ENCODE measurements around the gene DUSP16.
"Not testable (repeated sequence)": the region's sequence is repeated elsewhere in the genome, so short reads cannot be mapped to it uniquely, and the experiment has no call there.

DUSP16 gene

DNA sequence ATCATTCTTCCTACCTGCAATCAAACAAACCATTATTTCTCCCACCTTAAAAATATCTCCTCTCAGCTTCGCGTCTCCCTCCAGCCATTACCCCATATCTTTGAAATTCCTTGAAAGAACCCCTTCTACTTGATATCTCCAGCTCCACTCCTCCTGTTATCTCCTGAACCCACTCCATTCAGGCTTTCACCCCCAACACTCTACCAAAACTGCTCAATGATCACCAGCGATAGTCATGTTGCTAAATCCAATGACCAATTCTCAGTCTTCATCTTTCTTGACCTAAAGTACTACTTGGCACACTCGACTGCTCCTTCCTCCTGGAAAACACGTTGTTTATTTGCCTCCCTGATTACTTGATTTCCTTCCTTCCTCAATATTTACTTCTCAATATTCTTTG, 70.1 kb downstream of the DUSP16 start:
- DNase-seq (ENCODE audit: low spot score) = no peak

DNA sequence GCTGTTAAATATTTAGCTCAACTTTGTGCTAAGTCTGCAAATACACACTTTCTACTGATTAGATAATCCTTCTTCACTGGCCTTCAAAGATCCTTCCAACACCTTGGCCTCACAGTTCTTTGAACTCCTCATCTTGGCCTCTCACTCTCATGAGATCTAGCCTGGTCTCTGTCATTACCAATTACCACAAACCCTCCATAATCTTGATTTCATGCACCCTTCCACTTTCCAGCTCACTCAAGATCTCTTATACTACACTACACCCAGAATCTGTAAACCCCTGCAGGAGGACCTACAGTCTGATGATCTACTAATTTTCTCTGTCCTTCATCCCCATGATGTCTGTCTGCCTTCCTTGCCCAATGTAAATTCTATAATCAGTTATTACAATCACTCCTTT, 71.1 kb downstream of the DUSP16 start:
- no peak for DNase-seq (ENCODE audit: low spot score)

DNA sequence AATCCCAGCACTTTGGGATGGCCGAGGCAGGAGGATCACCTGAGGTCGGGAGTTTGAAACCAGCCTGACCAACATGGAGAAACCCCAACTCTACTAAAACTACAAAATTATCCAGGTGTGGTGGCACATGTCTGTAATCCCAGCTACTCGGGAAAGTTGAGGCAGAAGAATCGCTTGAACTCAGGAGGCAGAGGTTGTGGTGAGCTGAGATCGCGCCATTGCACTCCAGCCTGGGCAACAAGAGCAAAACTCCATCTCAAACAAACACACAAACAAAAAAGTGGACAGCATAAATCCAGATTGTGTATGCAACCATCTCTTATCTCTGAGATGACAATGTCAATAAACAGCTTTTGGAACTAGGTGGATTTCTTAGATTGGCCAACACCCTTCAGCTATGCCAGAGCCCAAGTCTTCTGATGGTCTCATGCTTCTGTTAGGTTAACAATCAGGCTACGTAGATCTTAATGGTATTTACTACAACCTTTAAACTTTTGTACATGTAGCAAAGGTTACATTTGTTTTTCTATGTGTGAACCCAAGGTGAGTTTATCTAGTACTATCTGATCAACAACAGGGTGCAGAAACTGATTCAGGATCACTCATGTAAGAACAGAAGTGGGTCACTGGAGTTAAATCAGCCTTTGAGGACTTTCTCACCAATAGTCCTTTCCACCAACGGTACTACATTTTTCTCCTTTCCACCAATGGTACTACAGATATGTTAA, 73.7 kb downstream of the DUSP16 start:
- no peak for DNase-seq (ENCODE audit: low spot score)

DNA sequence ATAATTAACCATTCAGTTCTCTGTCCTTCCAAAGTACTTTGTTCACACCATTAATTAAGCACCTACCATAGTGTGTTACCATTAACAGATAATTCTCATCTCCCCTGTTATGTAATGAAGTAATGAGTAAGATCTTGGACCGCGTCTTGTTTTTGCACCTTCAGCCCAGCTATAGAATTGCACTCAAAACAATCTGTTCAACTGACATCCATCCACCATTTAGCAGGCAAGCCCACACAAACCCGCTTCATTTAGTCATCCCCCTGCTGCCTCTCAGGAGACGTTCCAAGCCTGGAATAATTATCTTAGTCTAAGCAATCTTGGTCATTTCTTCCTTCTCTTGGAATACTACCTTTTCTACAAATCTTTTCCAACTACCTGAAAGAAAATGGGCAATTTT, 74.4 kb downstream of the DUSP16 start:
- no peak for DNase-seq (ENCODE audit: low spot score)

DNA sequence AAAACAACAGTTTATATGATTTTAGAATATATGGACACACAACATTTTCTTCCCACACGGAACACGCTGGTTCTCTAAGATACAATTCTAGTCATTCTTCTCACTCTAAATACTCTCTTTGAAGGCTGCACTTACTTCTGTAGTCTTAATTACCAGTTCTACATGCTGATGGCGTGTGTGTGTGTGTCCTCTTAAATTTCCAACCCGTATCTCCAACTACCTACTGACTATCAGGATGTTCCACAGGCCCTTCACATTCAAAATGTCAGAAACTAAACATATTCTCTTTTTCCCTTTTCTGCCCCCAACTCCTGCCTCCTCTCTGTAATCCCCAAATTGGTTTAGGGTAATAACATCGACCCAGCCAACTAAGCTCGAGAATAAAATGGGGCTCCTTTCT, 75.2 kb downstream of the DUSP16 start:
- DNase-seq (ENCODE audit: low spot score) = no peak

DNA sequence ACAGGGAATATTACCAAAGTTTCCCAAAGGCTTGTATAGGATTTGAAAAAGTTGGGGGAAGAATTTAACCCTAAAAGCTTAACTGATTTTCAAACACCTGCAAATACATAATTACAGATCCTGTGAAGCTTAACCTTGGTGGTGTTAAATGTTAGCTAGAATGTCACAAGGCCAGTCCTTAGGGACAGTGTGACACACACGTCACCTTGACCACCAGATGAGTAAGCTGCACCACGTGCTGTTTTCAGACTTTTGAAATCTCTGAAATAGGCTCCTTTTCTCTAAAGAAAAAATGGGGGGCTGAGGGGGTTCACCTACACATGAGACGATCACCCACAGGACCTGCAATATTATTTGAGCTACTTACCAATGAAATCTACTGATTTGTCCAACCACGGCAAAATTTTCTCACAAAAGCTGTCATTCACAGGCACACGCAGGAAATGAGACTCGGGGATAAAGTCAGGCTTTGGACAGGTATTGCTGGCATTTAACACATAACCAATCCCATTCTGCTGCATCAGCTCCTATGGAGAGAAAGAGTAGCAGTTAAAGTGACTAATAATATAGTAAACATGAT, 75.9 kb downstream of the DUSP16 start:
- DNase-seq (ENCODE audit: low spot score) = no peak

DNA sequence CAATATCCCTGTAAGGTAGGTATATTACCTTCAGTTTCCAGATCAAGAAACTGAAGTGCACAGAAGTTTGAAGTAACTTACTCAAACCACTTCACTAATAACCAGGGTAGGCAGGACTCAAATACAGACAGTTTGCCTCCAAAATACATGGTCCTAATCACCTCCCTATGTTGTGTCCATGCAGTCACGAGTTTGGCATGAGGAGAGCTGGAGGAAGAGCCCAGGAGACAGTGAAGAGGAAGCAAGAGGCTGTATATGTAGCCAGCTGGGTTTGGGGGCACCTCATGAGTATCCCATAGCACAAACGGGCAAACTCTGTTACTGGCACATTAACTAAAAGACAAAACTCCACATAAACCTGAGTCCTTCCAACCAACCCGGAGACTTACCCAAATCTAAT, 79.2 kb downstream of the DUSP16 start:
- DNase-seq (ENCODE audit: low spot score) = no peak

DNA sequence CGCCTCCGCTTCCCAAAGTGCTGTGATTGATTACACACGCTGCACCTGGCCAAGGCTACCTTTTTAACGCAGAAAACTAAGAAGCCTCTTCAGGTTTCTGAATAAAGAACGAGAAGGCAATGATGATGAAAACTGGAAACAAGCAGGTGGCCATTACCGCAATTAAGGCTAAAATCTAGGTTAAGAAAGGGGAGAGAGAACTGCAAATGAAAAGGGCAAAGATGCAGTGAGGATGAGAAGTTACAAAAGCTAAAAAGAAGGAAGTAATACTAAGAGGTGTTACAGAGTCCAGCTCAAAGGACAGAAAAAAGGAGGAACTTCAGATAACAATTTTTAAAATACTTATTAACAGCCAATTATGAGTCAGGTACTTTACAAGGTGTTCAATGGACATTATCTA, 79.7 kb downstream of the DUSP16 start:
- no peak for DNase-seq (ENCODE audit: low spot score)

DNA sequence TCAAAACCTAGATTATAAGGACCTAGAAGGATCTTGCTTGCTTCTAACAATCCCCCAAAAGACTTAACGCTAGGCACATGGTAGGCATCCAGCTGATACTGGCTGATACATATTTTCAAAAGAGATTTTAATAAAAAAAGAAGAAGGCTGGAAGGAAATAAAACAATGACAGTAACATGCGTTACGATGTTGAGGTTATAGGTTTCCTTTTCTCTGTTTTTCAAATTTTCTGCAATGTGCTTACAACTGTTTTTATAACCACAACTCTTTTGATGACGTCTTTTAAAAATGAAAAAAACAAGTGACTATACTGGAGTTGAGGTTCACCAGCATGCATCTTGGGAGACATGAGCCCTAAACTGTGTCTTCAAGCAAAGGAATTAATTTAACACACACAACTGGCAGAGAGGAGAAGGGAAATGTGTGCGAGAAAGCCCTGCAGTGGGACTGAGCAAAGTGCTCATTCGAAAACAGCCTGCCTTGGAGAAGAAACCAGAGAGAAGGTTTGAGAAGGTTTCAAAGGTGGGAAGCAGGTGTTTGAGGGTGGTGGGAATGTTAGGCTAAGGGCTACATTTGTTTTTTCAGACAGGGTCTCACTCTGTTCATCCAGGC, 80.4 kb downstream of the DUSP16 start:
- DNase-seq (ENCODE audit: low spot score) = no peak

DNA sequence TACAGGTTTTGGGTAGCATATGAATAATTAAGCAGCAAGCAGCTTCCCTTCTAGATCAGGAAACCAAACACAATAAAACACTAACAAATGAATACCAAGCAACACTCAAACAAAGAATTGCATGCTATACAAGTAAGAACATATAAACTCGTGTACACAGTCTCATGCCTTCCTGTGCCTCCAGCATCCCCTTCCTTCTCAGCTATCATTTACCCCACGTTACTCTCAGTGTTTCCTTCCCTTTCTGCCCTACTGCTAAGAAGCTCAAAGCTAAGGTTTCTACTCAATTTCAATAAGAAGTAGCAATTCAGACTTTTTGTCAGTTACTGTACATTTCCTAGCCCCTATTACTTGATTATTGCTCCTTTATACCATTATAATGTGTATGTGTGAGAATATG, 81.0 kb downstream of the DUSP16 start:
- no peak for DNase-seq (ENCODE audit: low spot score)

DNA sequence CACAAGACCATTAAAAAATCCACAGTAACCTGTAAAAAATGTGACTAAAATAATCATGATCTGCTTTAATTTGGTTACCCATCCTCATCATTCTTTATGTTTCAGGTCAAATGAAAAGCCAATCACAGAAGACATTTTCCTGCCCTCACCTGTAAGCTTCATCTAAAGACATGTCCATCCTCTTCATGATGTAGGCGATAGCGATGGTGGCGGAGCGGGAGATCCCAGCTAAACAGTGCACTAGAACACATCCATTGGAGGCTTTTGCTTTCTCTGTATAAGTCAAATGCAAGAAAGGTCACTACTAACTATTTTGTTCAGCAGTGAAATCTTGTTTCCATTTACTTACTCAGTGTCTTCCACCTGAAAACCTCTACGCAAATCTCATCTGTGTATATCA, 82.6 kb downstream of the DUSP16 start:
- DNase-seq (ENCODE audit: low spot score) = no peak

DNA sequence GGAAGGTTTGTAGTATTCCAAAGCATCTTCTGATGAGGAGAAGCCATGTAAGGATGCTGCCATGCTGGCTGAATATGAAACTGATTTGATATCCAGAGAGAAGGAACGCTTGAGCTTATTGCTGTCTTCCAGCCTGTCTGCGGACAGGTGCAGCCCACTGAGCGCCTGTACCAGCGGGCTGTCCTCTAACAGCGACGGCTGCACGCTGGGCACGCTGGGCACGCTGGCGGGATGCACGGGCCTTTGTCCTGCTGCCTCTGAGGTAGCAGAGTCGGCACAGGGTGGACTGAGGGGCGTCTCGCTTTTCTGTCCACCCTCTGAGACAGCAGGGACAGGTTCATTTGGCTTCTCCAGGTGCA, 85.2 kb downstream of the DUSP16 start:
- no peak for DNase-seq (ENCODE audit: low spot score)

DNA sequence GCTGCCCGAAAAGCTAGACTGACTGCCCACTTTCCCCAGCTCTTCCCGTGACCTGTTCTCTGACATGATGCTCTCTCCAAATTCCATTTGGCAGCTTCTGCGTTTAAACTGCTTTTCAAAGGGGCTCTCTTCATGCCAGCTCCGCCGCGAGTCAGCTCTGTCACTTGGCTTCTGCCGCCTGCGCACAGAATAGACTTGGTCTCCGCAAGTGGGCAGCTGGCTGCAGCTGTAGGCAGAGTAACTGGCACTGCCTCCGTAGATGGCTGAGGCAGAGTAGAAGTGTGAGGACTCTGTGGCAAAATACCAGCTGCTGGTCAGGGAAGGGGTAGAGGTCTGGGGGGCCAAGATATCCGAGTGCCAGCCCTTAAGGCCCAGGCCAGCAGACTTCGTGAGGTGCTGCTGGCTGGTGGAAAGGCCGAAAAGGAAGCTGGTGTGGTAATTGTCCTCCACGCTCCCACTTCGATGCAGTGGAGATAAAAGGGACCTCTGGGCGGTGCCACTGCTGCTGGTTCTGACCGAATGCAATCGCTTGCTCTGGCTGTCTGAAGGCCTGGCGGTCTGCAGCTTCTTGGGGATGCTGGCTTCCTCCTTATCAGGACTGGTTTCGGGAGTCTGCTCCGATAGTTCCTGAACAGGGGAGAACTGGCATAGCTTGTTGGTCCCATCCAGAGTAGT, 85.7 kb downstream of the DUSP16 start:
- no peak for DNase-seq (ENCODE audit: low spot score)

DNA sequence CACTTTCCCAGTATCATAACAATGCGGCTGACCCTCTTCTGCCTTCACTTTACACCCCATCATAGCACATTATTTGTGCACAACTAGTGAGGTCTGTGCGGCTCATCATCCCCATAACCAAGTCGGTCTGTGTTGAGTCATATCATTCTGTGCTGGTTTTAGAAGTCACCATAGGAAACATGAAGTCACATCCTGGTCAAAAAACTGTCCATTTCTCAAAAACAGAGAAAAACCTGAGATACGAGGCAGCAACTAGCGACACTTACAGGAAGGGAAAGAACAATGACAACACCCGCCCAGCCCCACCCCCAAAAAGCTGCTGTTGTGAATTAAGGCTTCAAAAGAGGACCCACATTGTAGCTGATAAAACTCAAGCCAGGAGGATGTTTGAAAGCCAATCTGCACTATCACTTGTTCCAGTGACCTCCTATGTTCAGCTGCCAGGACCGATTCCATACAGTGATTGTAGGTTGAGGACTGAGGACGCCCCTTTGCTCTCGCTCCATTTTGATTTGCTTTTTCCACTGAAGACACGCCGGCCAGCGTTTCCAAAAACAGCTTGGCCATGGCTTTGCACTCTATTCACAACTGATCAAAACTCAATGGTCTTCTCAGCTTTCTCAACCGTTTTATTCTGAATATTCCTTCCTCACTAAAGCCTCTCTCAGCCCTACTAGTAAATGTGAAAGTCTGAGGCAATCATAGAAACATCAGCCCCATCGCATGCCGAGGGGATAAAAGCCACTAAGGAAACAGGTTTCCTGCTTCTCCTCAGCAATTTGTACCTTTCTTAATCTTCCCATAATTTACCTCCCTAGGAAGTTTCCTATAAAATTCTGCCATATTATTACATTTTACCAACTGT, 87.5 kb downstream of the DUSP16 start:
- no peak for DNase-seq (ENCODE audit: low spot score)

DNA sequence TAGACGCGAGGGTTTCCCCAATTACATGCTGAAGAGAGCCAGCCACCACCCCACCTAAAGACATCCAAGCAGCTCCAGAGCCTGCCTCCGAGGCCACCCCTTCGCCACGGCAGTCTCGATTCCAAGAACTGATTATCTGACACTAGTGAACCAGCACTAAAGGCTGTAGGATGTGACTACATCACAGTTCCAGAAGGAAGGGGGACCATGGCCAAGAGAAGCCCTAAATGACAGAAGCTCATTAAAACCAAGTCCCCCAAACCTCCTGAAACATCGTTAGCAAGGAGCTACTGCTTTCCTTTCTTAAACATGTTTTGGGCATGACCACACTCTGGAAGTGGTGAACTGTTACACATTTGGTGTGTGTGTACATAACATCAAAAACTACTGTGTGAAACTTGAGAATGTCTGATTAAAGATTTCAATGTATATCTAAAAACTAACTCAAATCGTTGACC, 88.2 kb downstream of the DUSP16 start:
- no peak for DNase-seq (ENCODE audit: low spot score)

DNA sequence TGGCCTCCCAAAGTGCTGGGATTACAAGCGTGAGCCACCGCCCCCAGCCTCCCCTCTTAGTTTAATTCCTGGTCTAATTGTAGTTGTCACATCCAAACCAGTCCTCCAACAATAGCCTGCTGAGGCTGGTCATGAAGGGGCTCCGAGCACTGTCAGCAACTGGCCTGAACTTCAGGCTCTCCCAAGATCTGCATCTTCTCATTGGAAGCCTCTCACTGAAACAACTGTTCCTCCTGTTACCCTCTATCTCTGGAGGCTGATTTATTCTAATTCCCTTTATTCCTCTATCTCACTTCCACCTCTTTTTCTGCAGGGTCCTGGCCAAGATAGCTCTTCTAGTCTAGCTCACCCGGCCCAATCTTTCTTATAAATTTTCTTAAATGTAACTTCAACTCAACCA, 89.4 kb downstream of the DUSP16 start:
- DNase-seq (ENCODE audit: low spot score) = no peak

DNA sequence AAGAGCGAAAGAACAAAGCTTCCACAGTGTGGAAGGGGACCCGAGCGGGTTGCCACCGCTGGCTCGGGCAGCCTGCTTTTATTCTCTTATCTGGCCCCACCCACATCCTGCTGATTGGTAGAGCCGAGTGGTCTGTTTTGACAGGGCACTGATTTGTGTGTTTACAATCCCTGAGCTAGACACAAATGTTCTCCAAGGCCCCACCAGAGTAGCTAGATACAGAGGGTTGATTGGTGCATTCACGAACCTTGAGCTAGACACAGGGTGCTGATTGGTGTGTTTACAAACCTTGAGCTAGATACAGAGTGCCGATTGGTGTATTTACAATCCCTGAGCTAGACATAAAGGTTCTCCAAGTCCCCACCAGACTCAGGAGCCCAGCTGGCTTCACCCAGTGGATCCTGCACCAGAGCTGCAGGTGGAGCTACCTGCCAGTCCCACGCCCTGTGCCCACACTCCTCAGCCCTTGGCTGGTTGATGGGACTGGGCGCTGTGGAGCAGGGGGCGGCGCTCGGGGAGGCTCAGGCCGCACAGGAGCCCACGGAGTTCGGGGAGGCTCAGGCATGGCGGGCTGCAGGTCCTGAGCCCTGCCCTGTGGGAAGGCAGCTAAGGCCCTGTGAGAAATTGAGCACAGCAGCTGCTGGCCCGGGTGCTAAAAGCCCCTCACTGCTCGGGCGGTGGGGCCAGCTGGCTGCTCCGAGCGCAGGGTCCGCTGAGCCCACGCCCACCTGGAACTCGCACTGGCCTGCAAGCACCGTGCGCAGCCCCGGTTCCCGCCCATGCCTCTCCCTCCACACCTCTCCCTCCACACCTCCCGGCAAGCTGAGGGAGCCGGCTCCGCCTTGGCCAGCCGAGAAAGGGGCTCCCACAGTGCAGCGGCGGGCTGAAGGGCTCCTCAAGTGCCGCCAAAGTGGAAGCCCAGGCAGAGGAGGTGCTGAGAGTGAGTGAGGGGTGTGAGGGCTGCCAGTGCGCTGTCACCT, 90.4 kb downstream of the DUSP16 start:
- DNase-seq (ENCODE audit: low spot score) = not testable (repeated sequence)

DNA sequence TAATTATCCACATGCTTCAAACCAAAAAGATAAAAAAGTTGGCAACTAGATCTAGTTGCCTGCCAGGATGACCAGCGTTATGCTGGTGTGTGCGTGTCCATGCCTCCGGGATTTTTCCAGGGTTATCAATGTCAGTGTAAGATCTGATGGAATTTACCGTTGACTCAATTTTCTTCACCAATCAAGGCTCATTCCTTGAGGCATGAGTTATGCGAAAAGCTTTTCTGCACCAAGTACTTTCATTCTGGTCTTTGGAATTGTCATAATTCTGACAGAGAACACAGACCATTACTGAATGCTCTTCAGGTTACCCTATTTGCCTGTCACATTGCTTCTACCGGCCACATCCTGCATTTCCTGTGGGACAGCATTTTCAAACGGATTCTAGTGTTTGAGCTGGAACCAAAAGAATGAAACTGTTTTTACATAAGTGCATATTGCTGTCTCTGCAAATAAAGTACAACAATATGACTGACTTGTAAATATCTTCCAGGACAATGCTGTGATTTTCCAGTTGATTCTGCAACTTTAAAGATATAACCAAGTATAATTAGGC, 91.8 kb downstream of the DUSP16 start:
- DNase-seq (ENCODE audit: low spot score) = no peak

DNA sequence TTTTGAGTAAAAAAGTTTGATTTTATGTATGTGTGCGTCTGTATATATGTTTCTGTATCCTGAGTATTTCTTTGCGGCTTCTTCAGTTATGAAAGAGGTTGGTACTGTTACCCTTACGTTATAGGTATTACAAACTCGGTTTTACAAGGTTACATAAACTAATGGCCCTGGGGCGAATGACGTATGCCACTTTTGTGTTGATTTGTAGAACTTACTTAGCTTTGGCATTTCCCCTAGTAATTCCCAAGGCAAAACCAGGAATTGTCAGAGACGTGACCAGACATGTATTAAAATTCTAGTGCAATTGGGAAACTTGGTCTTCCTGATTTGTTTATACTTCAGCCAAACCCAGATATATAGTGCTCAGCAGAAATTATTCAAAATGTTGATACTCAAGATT, 93.3 kb downstream of the DUSP16 start:
- DNase-seq (ENCODE audit: low spot score) = no peak

DNA sequence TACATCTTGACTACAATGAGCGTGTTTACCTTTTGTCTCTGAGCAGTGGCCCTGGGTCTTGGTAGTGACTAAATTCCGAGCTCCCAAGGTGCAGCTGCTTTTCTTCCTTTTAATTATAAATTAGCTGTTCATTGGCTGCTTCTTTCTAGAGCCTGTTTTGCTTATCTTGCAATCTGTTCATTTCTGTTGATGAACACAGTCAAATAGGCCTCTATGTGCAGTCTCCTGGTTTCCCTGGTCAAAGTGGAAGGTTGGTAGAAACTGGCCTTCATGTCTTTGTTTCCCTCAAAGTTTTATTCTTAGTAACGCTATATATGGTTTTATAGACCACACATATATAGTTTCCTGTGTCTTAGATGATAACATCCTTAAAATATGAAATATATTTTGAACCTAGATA, 94.1 kb downstream of the DUSP16 start:
- no peak for DNase-seq (ENCODE audit: low spot score)
